ENCODE measurements around the gene RFX2.

RFX2 gene

GRCh38 chr19:5997371-5997770 is 112.9 kb downstream of the RFX2 start:
- Histone ChIP-seq H4K20me1 (ENCODE audit: insufficient read depth, low read length, poor library complexity, severe bottlenecking) (no peaks in the 10 kb centered on the region), H3K4me1 (ENCODE audit: insufficient read depth, low read length, poor library complexity, severe bottlenecking) (no peaks in the 10 kb centered on the region)
- no peak for TF ChIP-seq EZH2phosphoT487 (IDR thresholded peaks at IDR 0.05; ENCODE audit: borderline replicate concordance)
- TF ChIP-seq CTCF (conservative IDR thresholded peaks at IDR 0.05; ENCODE audit: low read length), result no peak

GRCh38 chr19:5996623-5997320 is 113.5 kb downstream of the RFX2 start:
- Histone ChIP-seq H3K4me3 (ENCODE audit: low read length, poor library complexity, severe bottlenecking) (no peak overlapping the region), H4K20me1 (ENCODE audit: insufficient read depth, low read length, poor library complexity, severe bottlenecking) (no peaks in the 10 kb centered on the region), H3K4me2 (ENCODE audit: low read depth, low read length, poor library complexity, severe bottlenecking) (no peak overlapping the region), H3K36me3 (ENCODE audit: insufficient read depth, low read length) (no peaks in the 10 kb centered on the region), H3K9me3 (ENCODE audit: insufficient read depth, low read depth, low read length) (no peaks in the 10 kb centered on the region), H3F3A (ENCODE audit: low read depth) (no peaks in the 10 kb centered on the region), H3K9me2 (replicated peaks; ENCODE audit: low read depth, low read length) (no peaks in the 10 kb centered on the region), H3K4me1 (ENCODE audit: insufficient read depth, low read length, poor library complexity, severe bottlenecking) (no peaks in the 10 kb centered on the region), H2AFZ (ENCODE audit: low read length) (no peak overlapping the region), H3K79me2 (ENCODE audit: insufficient read depth, low read length) (no peaks in the 10 kb centered on the region), H3K27me3 (ENCODE audit: insufficient read depth, low read length, poor library complexity, severe bottlenecking) (no peaks in the 10 kb centered on the region), H3K9ac (ENCODE audit: low read depth, low read length, poor library complexity, severe bottlenecking) (no peak overlapping the region)
- TF ChIP-seq EZH2phosphoT487 (IDR thresholded peaks at IDR 0.05; ENCODE audit: borderline replicate concordance) (no peak), CTCF (conservative IDR thresholded peaks at IDR 0.05; ENCODE audit: low read length) (no peak)

More at GRCh38 chr19:5997371-5997770, 112.9 kb downstream of the RFX2 start:
- H3K9me3 ChIP-seq (ENCODE audit: insufficient read depth, low read depth, low read length), result no peaks in the 10 kb centered on the region
- H3K4me3 ChIP-seq (ENCODE audit: low read length, poor library complexity, severe bottlenecking), result no peak overlapping the region
- H3K36me3 ChIP-seq (ENCODE audit: insufficient read depth, low read length), result no peaks in the 10 kb centered on the region
- no peaks in the 10 kb centered on the region for H3K79me2 ChIP-seq (ENCODE audit: insufficient read depth, low read length)
- H3K27me3 ChIP-seq (ENCODE audit: insufficient read depth, low read length, poor library complexity, severe bottlenecking), result no peaks in the 10 kb centered on the region
- H2AFZ ChIP-seq (ENCODE audit: low read length), result no peak overlapping the region
- no peaks in the 10 kb centered on the region for H3K9me2 ChIP-seq (replicated peaks; ENCODE audit: low read depth, low read length)
- no peak overlapping the region for H3K9ac ChIP-seq (ENCODE audit: low read depth, low read length, poor library complexity, severe bottlenecking)
- no peak overlapping the region for H3K4me2 ChIP-seq (ENCODE audit: low read depth, low read length, poor library complexity, severe bottlenecking)
- H3F3A ChIP-seq (ENCODE audit: low read depth), result no peaks in the 10 kb centered on the region

GRCh38 chr19:5996102-5996501 is 114.2 kb downstream of the RFX2 start:
- H3K79me2 ChIP-seq (ENCODE audit: insufficient read depth, low read length), result no peaks in the 10 kb centered on the region
- H3K4me2 ChIP-seq (ENCODE audit: low read depth, low read length, poor library complexity, severe bottlenecking), result no peak overlapping the region
- no peaks in the 10 kb centered on the region for H3K4me1 ChIP-seq (ENCODE audit: insufficient read depth, low read length, poor library complexity, severe bottlenecking)
- TF ChIP-seq CTCF (conservative IDR thresholded peaks at IDR 0.05; ENCODE audit: low read length) (no peak), EZH2phosphoT487 (IDR thresholded peaks at IDR 0.05; ENCODE audit: borderline replicate concordance) (no peak)
- H4K20me1 ChIP-seq (ENCODE audit: insufficient read depth, low read length, poor library complexity, severe bottlenecking), result no peaks in the 10 kb centered on the region
- no peaks in the 10 kb centered on the region for H3K27me3 ChIP-seq (ENCODE audit: insufficient read depth, low read length, poor library complexity, severe bottlenecking)
- no peak overlapping the region for H2AFZ ChIP-seq (ENCODE audit: low read length)
- H3K9ac ChIP-seq (ENCODE audit: low read depth, low read length, poor library complexity, severe bottlenecking), result no peak overlapping the region
- no peaks in the 10 kb centered on the region for H3K9me3 ChIP-seq (ENCODE audit: insufficient read depth, low read depth, low read length)
- H3K36me3 ChIP-seq (ENCODE audit: insufficient read depth, low read length), result no peaks in the 10 kb centered on the region
- H3F3A ChIP-seq (ENCODE audit: low read depth), result no peaks in the 10 kb centered on the region
- H3K9me2 ChIP-seq (replicated peaks; ENCODE audit: low read depth, low read length), result no peaks in the 10 kb centered on the region
- no peak overlapping the region for H3K4me3 ChIP-seq (ENCODE audit: low read length, poor library complexity, severe bottlenecking)

Measured in Loucy (cell line).